Natural killer cell (primary cell): ENCODE measurements around the gene ZNF618. TPM values are rescaled to one million over a fixed set of nuclear protein-coding genes. Genes with fewer than 3 reads are reported as not detected.

Experiments
- ATAC-seq, 3 donors: fragments of 150-1000 bp in 2 of 3; fragments of 200-7000 bp in 1 of 3; cut with Tn5 transposase; 1 replicate in 1 of 3; 2 replicates in 2 of 3; pipeline ENCODE4 v1.10.0; 2021; ENCODE audit warnings: mild to moderate bottlenecking in 2 of 3, moderate library complexity in 2 of 3
- DNase-seq, 2 donors: peaks; one replicate each; pipeline versions ENCODE4 v3.0.0 to v3.0.0-alpha.2; 2013 to 2021; ENCODE audit warnings: mixed read lengths in 1 of 2
- H3K27ac ChIP-seq: one replicate; pipeline ENCODE4 v1.5.1; 2013; ENCODE audit warnings: mild to moderate bottlenecking, low read length
- H3K27me3 ChIP-seq: one replicate; pipeline ENCODE4 v1.6.1; 2013; ENCODE audit warnings: low read length; ENCODE audit not compliant: control insufficient read depth, insufficient read depth
- H3K36me3 ChIP-seq: one replicate; pipeline ENCODE4 v1.6.1; 2013; ENCODE audit warnings: low read length; ENCODE audit not compliant: control insufficient read depth, insufficient read depth
- H3K4me1 ChIP-seq: one replicate; pipeline ENCODE4 v1.6.1; 2013; ENCODE audit warnings: low read length; ENCODE audit not compliant: control insufficient read depth, insufficient read depth
- H3K4me3 ChIP-seq: one replicate; pipeline ENCODE4 v1.5.1; 2013; ENCODE audit warnings: low read length
- H3K9me3 ChIP-seq: one replicate; pipeline ENCODE4 v1.6.1; 2013; ENCODE audit warnings: low read length; ENCODE audit not compliant: control insufficient read depth, insufficient read depth
- H3K27ac Mint-ChIP-seq, 2 donors: one replicate each; pipeline ENCODE4 v1.8.0; 2022; ENCODE audit warnings: mild to moderate bottlenecking in 2 of 2, mixed read lengths in 2 of 2, moderate library complexity in 1 of 2
- H3K27me3 Mint-ChIP-seq, 2 donors: one replicate each; pipeline ENCODE4 v1.8.0; 2022; ENCODE audit warnings: low read depth in 2 of 2, mixed read lengths in 2 of 2
- H3K36me3 Mint-ChIP-seq: one replicate; pipeline ENCODE4 v1.8.0; 2022; ENCODE audit warnings: mixed read lengths
- H3K4me1 Mint-ChIP-seq, 2 donors: one replicate each; pipeline ENCODE4 v1.8.0; 2022; ENCODE audit warnings: mixed read lengths in 2 of 2
- H3K4me3 Mint-ChIP-seq: one replicate; pipeline ENCODE4 v1.8.0; 2022; ENCODE audit warnings: mild to moderate bottlenecking, moderate library complexity, mixed read lengths
- H3K9me3 Mint-ChIP-seq, 2 donors: one replicate each; pipeline ENCODE4 v1.8.0; 2022; ENCODE audit warnings: mixed read lengths in 2 of 2
- CTCF ChIP-seq: fragments of 200-600 bp; IDR thresholded peaks from one replicate; pipeline ENCODE4 v1.8.0; 2022; ENCODE audit warnings: antibody characterized with exemption
- WGBS: methylation state at CpG from one replicate; pipeline ENCODE4 v1.1.7; 2013; ENCODE audit warnings: missing lambda C conversion rate; ENCODE audit not compliant: insufficient coverage; 5-methylcytosine and 5-hydroxymethylcytosine counted together
- intact Hi-C: fragments of 100-400 bp; cut with micrococcal nuclease; formaldehyde crosslinking; loops from one replicate; pipeline ENCODE4 v1.14.2; 2022
- total RNA-seq, 4 donors: library from RNA; stranded (reverse); fragments of 120-200 nt in 1 of 4; gene quantifications; one replicate each; pipeline versions ENCODE4 v1.2.3 to v1.2.4, GENCODE V29; 2013 to 2022

The ZNF618 gene
- total RNA-seq, 3 donors from 2014 or later (not counting 1 experiment from before 2014, with no cell fraction given), result 9.2 to 10.7 (median 10.0) TPM

GRCh38 chr9:113921396-113921925 is 45.4 kb downstream of the ZNF618 start:
- ATAC-seq, result no peak
- peaks cover 2 to 5% of the 10 kb centered on the region in 2 donors for H3K9me3 Mint-ChIP-seq
- Histone ChIP-seq H3K9me3 (no peaks in the 10 kb centered on the region), H3K4me3 (no peak overlapping the region), H3K36me3 (no peaks in the 10 kb centered on the region), H3K27me3 (no peaks in the 10 kb centered on the region), H3K27ac (no peak overlapping the region), H3K4me1 (no peaks in the 10 kb centered on the region)
- no peak overlapping the region for H3K27ac Mint-ChIP-seq
- H3K36me3 Mint-ChIP-seq, result peaks cover 8% of the 10 kb centered on the region
- intact Hi-C loops, result no loop called here
- H3K4me1 Mint-ChIP-seq, result peaks cover 4 to 7% of the 10 kb centered on the region in 2 donors
- no peak for TF ChIP-seq CTCF
- WGBS, result 96% methylated on average over 2 of the region's 3 CpGs
- DNase-seq, result no peak
- H3K27me3 Mint-ChIP-seq, result no peaks in the 10 kb centered on the region
- H3K4me3 Mint-ChIP-seq, result no peak overlapping the region

- ATAC-seq (no peak), DNase-seq (no peak)
- H3K27me3 Mint-ChIP-seq, result no peaks in the 10 kb centered on the region
- peaks cover 8% of the 10 kb centered on the region for H3K36me3 Mint-ChIP-seq
- H3K4me1 ChIP-seq, result no peaks in the 10 kb centered on the region
- H3K27me3 ChIP-seq, result no peaks in the 10 kb centered on the region
- H3K4me1 Mint-ChIP-seq, result peaks cover 4 to 7% of the 10 kb centered on the region in 2 donors
- H3K36me3 ChIP-seq, result no peaks in the 10 kb centered on the region
- intact Hi-C loops, result no loop called here
- no peak overlapping the region for H3K27ac Mint-ChIP-seq
- peaks cover 2 to 5% of the 10 kb centered on the region in 2 donors for H3K9me3 Mint-ChIP-seq
- 67% methylated on average over 3 of the region's 4 CpGs for whole genome bisulfite sequencing
- no peak overlapping the region for H3K4me3 ChIP-seq
- H3K27ac ChIP-seq, result no peak overlapping the region
- no peak overlapping the region for H3K4me3 Mint-ChIP-seq
- no peak for TF ChIP-seq CTCF
- H3K9me3 ChIP-seq, result no peaks in the 10 kb centered on the region
Observed at GRCh38 chr9:113922160-113922559, 46.1 kb downstream of the ZNF618 start.

GRCh38 chr9:113926211-113926610 is 50.1 kb downstream of the ZNF618 start:
- Histone ChIP-seq H3K4me1 (no peaks in the 10 kb centered on the region), H3K36me3 (no peaks in the 10 kb centered on the region), H3K27me3 (no peaks in the 10 kb centered on the region), H3K9me3 (no peaks in the 10 kb centered on the region), H3K4me3 (no peak overlapping the region), H3K27ac (no peak overlapping the region)
- H3K27ac Mint-ChIP-seq, result no peak overlapping the region
- peaks cover 2 to 11% of the 10 kb centered on the region in 2 donors for H3K9me3 Mint-ChIP-seq
- TF ChIP-seq CTCF, result no peak
- peaks cover 4 to 16% of the 10 kb centered on the region in 2 donors for H3K4me1 Mint-ChIP-seq
- no peak overlapping the region for H3K4me3 Mint-ChIP-seq
- DNase-seq (no peak), ATAC-seq (no peak)
- intact Hi-C loops, result no loop called here
- WGBS, result 100% methylated on average over 1 of the region's 1 CpG
- no peaks in the 10 kb centered on the region for H3K27me3 Mint-ChIP-seq
- peaks cover 15% of the 10 kb centered on the region for H3K36me3 Mint-ChIP-seq

- Histone ChIP-seq H3K27me3 (no peaks in the 10 kb centered on the region), H3K9me3 (no peaks in the 10 kb centered on the region), H3K27ac (no peak overlapping the region), H3K36me3 (no peaks in the 10 kb centered on the region), H3K4me1 (no peaks in the 10 kb centered on the region), H3K4me3 (no peak overlapping the region)
- ATAC-seq, result no peak
- DNase-seq, result no peak
- H3K9me3 Mint-ChIP-seq, result peaks cover 2 to 11% of the 10 kb centered on the region in 2 donors
- peaks cover 0 to 10% of the 10 kb centered on the region in 2 donors for H3K4me1 Mint-ChIP-seq
- 0% methylated on average over 1 of the region's 2 CpGs for WGBS
- no peaks in the 10 kb centered on the region for H3K27me3 Mint-ChIP-seq
- intact Hi-C loops, result no loop called here
- H3K4me3 Mint-ChIP-seq, result no peak overlapping the region
- peaks cover 15% of the 10 kb centered on the region for H3K36me3 Mint-ChIP-seq
- H3K27ac Mint-ChIP-seq, result no peak overlapping the region
- TF ChIP-seq CTCF, result no peak
Observed at GRCh38 chr9:113927277-113927676, 51.2 kb downstream of the ZNF618 start.
